GM13977 (cell line): Measurements from ENCODE around the gene GAD1.

Experiments used
- DNase-seq: peaks from one replicate; pipeline ENCODE4 v3.0.0; 2012; ENCODE audit warnings: low spot score
- CTCF ChIP-seq: IDR thresholded peaks from 2 replicates; pipeline ENCODE4 v1.5.1; 2012; ENCODE audit warnings: mild to moderate bottlenecking, control low read depth; ENCODE audit not compliant: insufficient read depth; ENCODE audit errors: extremely low read depth, missing control alignments
- in situ Hi-C: fragments of 300-500 bp; cut with MboI; formaldehyde crosslinking; loops from one replicate; pipeline ENCODE4 v1.12.0; 2022; ENCODE audit warnings: low sequenced_read_pairs, low pct_unique_long_range_greater_than_20kb, mixed read lengths, inconsistent platforms; ENCODE audit not compliant: unreplicated experiment

Gene GAD1

GRCh38 chr2:170840717-170841210, 24.1 kb downstream of the GAD1 start:
- in situ Hi-C loops, result no loop called here
- no peak for TF ChIP-seq CTCF

DNA sequence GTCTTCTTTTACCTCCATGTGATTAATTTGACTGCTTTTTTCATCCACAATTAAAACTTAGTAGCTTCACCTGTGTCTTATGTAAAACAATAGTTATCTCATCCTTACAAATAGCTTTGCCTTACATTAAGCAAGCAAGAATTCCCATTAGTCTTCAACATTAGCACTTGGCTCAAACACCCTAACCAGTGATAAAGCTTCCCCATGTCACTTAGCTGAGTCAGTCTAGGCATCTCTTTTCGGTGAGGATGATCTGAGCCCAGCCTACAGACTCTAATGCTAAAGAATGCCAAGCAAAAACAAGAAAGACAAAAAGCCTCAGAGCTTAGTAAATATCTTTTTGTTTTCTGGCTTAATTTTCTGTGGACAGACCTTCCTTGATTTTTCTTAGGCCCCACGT, 26.1 kb downstream of the GAD1 start:
- no peak for TF ChIP-seq CTCF
- in situ Hi-C loops, result no loop called here
- DNase-seq, result no peak

More at GRCh38 chr2:170840717-170841210, 24.1 kb downstream of the GAD1 start:
- no peak for DNase-seq

DNA sequence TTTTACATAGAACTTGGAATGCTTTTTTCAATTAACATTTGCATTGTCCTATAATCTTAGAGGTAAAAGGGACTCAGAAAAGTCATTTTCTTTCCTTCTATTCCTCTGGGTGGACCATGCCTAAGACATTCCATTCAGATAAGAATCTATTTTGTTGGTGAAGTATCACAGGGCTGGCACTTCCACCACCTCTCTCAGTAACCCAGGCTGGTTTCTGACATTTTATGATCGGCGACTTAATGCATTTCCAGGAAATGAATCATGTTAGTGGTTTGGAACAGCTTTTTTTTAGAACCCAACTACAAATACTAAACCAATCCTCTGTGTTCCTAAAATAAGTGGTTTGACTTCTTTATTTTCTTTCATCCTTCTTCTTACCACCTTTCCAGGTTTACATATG, 27.0 kb downstream of the GAD1 start:
- TF ChIP-seq CTCF, result no peak
- no peak for DNase-seq
- in situ Hi-C loops, result no loop called here

- peak; percentile 32 for TF ChIP-seq CTCF
- no peak for DNase-seq
- in situ Hi-C loops, result no loop called here
Observed at GRCh38 chr2:170845343-170845742, 28.7 kb downstream of the GAD1 start.

GRCh38 chr2:170846314-170846713, 29.6 kb downstream of the GAD1 start:
- in situ Hi-C loops, result no loop called here
- no peak for DNase-seq
- no peak for TF ChIP-seq CTCF

DNA sequence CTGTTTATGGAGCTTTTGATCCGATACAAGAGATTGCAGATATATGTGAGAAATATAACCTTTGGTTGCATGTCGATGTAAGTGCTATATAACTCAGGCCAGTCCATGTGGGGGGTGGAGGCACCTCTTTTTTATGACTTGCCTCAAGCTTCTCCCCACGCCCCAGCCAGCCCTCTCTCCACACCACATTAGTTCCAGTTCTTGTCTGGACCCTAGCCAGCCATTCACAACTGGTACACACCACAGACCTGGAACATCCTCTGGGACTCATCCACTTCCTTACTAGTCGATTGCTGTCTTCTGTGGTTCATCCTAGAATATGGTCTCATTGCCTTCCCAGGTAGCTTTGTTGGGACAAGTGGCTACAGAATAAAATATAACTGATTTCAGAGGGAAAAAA, 31.0 kb downstream of the GAD1 start:
- in situ Hi-C loops, result no loop called here
- DNase-seq, result no peak
- no peak for TF ChIP-seq CTCF

DNA sequence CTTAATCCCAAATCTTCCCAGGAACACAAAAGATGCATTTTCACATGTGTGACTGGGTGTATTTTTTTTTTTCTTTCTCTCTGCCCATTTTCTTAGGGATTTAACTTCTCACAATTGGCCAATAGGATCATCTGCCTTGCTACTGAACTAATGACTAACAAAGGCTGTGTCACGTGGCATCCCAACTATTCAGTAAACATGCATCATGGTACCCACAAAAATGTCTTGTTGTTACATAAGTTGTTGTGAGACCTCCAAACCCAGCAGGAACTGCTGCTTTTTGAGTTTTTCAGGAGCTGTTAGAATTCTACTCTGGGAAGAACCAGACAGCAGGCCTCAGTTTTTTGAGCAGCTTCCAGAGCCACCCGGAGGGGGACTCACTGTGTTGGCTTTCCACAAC, 31.9 kb downstream of the GAD1 start:
- no peak for TF ChIP-seq CTCF
- DNase-seq, result no peak
- in situ Hi-C loops, result no loop called here
